ENCODE measurements around the gene HSD17B8. TPM values are rescaled to one million over a fixed set of nuclear protein-coding genes. Genes with fewer than 3 reads are reported as not detected.

The HSD17B8 gene
- polyA plus RNA-seq, 1 of the 3 experiments (the other 2 are of a cell fraction) = 37.5 TPM

GRCh38 chr6:33201935-33202334, 2.5 kb upstream of the HSD17B8 start:
- POLR2A ChIA-PET = no interaction called here
- H3K79me2 ChIP-seq (ENCODE audit: insufficient read depth) = peaks cover 64% of the 10 kb centered on the region
- DNase-seq = no peak
- H3K9ac ChIP-seq = peak overlapping the region; percentile 96
- CTCF ChIA-PET = no interaction called here
- H4K20me1 ChIP-seq (ENCODE audit: insufficient read depth) = peaks cover 25% of the 10 kb centered on the region
- TF ChIP-seq SMC3 (IDR thresholded peaks at IDR 0.05; ENCODE audit: low read depth, low read length) = no peak
- peak overlapping the region; percentile 82 to 97; a peak in 3 of 4 replicates for H3K4me3 ChIP-seq (ENCODE audit: low read depth in 2 of 2, low read length in 1 of 2)
- H3K27ac ChIP-seq (ENCODE audit: low read depth in 2 of 2, low read length in 1 of 2) = no peak overlapping the region
- peaks cover 21 to 30% of the 10 kb centered on the region in 2 experiments for H3K36me3 ChIP-seq (replicated peaks in 1 of 2; ENCODE audit: control insufficient read depth in 1 of 2, insufficient read depth in 2 of 2, low read length in 1 of 2)
- H3F3A ChIP-seq (replicated peaks; ENCODE audit: insufficient read depth) = peaks cover 22% of the 10 kb centered on the region
- peak overlapping the region; percentile 97 for H3K4me2 ChIP-seq
- no peaks in the 10 kb centered on the region for H3K9me3 ChIP-seq
- H3K27me3 ChIP-seq (ENCODE audit: insufficient read depth) = no peaks in the 10 kb centered on the region
- no peak overlapping the region for H2AFZ ChIP-seq (ENCODE audit: low read depth)
- H3K9me2 ChIP-seq = no peaks in the 10 kb centered on the region
- WGBS (ENCODE audit: low lambda C conversion rate) = 84% methylated on average over 6 of the region's 6 CpGs
- H3K4me1 ChIP-seq (ENCODE audit: control insufficient read depth in 1 of 2, insufficient read depth in 2 of 2, low read depth in 1 of 2, low read length in 1 of 2) = peaks cover 28 to 45% of the 10 kb centered on the region in 2 experiments; a peak in 3 of 4 replicates

- Histone ChIP-seq H2AFZ (ENCODE audit: low read depth) (no peak overlapping the region), H3K4me1 (ENCODE audit: control insufficient read depth in 1 of 2, insufficient read depth in 2 of 2, low read depth in 1 of 2, low read length in 1 of 2) (peaks cover 28 to 51% of the 10 kb centered on the region in 2 experiments; a peak in 3 of 4 replicates), H3K79me2 (ENCODE audit: insufficient read depth) (peaks cover 64% of the 10 kb centered on the region), H3K27ac (ENCODE audit: low read depth in 2 of 2, low read length in 1 of 2) (no peak overlapping the region), H3K4me3 (ENCODE audit: low read depth in 2 of 2, low read length in 1 of 2) (no peak overlapping the region), H3K9me2 (no peaks in the 10 kb centered on the region), H3F3A (replicated peaks; ENCODE audit: insufficient read depth) (peaks cover 18% of the 10 kb centered on the region), H3K4me2 (peak overlapping the region; percentile 97; the same call in 1 of the 2 replicates), H3K36me3 (replicated peaks in 1 of 2; ENCODE audit: control insufficient read depth in 1 of 2, insufficient read depth in 2 of 2, low read length in 1 of 2) (peaks cover 17 to 22% of the 10 kb centered on the region in 2 experiments), H4K20me1 (ENCODE audit: insufficient read depth) (peaks cover 19% of the 10 kb centered on the region; the same call in 1 of the 2 replicates), H3K9ac (no peak overlapping the region), H3K9me3 (no peaks in the 10 kb centered on the region), H3K27me3 (ENCODE audit: insufficient read depth) (no peaks in the 10 kb centered on the region)
- TF ChIP-seq CHD2 (IDR thresholded peaks at IDR 0.05; ENCODE audit: low read length, partially characterized antibody) = no peak
- no peak for TF ChIP-seq SMC3 (IDR thresholded peaks at IDR 0.05; ENCODE audit: low read depth, low read length)
- TF ChIP-seq RCOR1 (IDR thresholded peaks at IDR 0.05; ENCODE audit: low read length) = no peak
- no peak for TF ChIP-seq JUND (IDR thresholded peaks at IDR 0.05)
- no peak for TF ChIP-seq REST (IDR thresholded peaks at IDR 0.05; ENCODE audit: low read depth, low read length)
- no peak for TF ChIP-seq TAF1 (IDR thresholded peaks at IDR 0.05; ENCODE audit: borderline replicate concordance, low read depth, low read length)
- 38% methylated on average over 3 of the region's 6 CpGs for WGBS (ENCODE audit: low lambda C conversion rate)
- no peak for DNase-seq
- ChIA-PET CTCF (interaction anchor here (0.5 kb wide), 1 partner anchor 41 kb away, joined by 3 read pairs; no protein-coding TSS in a partner anchor), POLR2A (no interaction called here)
Measured at GRCh38 chr6:33202799-33203198, 1.7 kb upstream of the HSD17B8 start.

Measured in SK-N-SH (cell line).